Measurements from ENCODE around the gene CEP63. TPM values are rescaled to one million over a fixed set of nuclear protein-coding genes. Genes with fewer than 3 reads are reported as not detected.
A peak's percentile ranks its signal among the peaks of the same experiment; 100 is the strongest.

Gene CEP63
- total and polyA plus RNA-seq, 9 of the 15 experiments (the other 6 are each of a cell fraction or from before 2014, with no cell fraction given), result 5.1 to 17.8 (median 10.6) TPM

DNA sequence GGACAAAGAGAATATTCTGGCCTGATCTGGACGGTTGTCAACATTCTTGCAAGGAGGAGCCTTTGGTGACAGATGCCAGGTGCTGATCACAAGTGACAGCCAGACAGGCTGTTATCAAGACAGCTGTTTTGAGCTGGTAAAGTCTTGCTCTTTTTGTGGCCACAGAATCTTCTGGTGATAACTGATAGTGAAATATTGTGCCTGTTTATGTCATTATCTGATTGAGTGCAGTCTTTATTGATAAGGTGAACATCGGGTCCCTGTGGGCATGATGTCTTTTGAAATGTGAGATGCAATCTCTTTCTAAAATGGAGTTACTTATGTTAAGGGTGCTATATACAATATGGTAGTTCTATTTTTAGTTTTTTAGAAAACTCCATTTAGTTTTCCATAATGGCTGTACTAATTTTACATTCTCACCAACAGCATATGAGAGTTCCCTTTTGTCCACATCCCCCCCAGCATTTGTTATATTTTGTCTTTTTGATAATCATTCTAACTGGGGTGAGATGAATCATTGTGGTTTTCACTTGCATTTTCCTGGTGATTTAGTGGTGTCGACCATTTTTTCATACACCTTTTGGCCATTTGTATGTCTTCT lies 10.7 kb downstream of the CEP63 start (continued):
- TF ChIP-seq HEY1 (CRISPR knock-in tag; IDR thresholded peaks at IDR 0.05; ENCODE audit: borderline replicate concordance), result peak; percentile 54; the same call in 1 of the 2 replicates
- TF ChIP-seq ZNF41 (CRISPR knock-in tag; conservative IDR thresholded peaks at IDR 0.05), result peak; percentile 91
- TF ChIP-seq MTF1 (CRISPR knock-in tag; IDR thresholded peaks at IDR 0.05; ENCODE audit: borderline replicate concordance), result peak; percentile 73; the same call in 1 of the 2 replicates
- TF ChIP-seq TAF9B (IDR thresholded peaks at IDR 0.05; ENCODE audit: partially characterized antibody), result peak; percentile 57
- peak; percentile 63; the same call in 1 of the 2 replicates for TF ChIP-seq NFXL1 (CRISPR knock-in tag; IDR thresholded peaks at IDR 0.05)
- TF ChIP-seq ZNF324 (CRISPR knock-in tag; IDR thresholded peaks at IDR 0.05), result peak; percentile 68
- TF ChIP-seq ZNF239 (CRISPR knock-in tag; IDR thresholded peaks at IDR 0.05), result peak; percentile 88
- TF ChIP-seq, protein P1, sequence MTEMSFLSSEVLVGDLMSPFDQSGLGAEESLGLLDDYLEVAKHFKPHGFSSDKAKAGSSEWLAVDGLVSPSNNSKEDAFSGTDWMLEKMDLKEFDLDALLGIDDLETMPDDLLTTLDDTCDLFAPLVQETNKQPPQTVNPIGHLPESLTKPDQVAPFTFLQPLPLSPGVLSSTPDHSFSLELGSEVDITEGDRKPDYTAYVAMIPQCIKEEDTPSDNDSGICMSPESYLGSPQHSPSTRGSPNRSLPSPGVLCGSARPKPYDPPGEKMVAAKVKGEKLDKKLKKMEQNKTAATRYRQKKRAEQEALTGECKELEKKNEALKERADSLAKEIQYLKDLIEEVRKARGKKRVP (CRISPR knock-in tag; IDR thresholded peaks at IDR 0.05), result peak; percentile 84
- TF ChIP-seq TEAD4 (IDR thresholded peaks at IDR 0.05; ENCODE audit: low read length), result peak; percentile 97
- no peak for TF ChIP-seq TEAD4 (CRISPR knock-in tag; IDR thresholded peaks at IDR 0.05; ENCODE audit: borderline replicate concordance)
- TF ChIP-seq ZNF699 (CRISPR knock-in tag; IDR thresholded peaks at IDR 0.05; ENCODE audit: insufficient replicate concordance), result peak; percentile 64
- TF ChIP-seq, protein P2, sequence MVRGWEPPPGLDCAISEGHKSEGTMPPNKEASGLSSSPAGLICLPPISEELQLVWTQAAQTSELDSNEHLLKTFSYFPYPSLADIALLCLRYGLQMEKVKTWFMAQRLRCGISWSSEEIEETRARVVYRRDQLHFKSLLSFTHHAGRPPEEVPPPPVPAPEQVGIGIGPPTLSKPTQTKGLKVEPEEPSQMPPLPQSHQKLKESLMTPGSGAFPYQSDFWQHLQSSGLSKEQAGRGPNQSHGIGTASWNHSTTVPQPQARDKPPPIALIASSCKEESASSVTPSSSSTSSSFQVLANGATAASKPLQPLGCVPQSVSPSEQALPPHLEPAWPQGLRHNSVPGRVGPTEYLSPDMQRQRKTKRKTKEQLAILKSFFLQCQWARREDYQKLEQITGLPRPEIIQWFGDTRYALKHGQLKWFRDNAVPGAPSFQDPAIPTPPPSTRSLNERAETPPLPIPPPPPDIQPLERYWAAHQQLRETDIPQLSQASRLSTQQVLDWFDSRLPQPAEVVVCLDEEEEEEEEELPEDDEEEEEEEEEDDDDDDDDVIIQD (CRISPR knock-in tag; IDR thresholded peaks at IDR 0.05), result peak; percentile 79; the same call in 1 of the 2 replicates
- TF ChIP-seq, protein P3, sequence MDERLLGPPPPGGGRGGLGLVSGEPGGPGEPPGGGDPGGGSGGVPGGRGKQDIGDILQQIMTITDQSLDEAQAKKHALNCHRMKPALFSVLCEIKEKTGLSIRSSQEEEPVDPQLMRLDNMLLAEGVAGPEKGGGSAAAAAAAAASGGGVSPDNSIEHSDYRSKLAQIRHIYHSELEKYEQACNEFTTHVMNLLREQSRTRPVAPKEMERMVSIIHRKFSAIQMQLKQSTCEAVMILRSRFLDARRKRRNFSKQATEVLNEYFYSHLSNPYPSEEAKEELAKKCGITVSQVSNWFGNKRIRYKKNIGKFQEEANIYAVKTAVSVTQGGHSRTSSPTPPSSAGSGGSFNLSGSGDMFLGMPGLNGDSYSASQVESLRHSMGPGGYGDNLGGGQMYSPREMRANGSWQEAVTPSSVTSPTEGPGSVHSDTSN (CRISPR knock-in tag; IDR thresholded peaks at IDR 0.05; ENCODE audit: low read depth), result no peak
- TF ChIP-seq, protein P3 (tag; conservative IDR thresholded peaks at IDR 0.05; ENCODE audit: low read depth), result peak; percentile 74
- TF ChIP-seq HDAC1 (IDR thresholded peaks at IDR 0.05), result peak in 1 of 2 experiments; percentile 45; a peak in 1 of 4 replicates
- TF ChIP-seq HDAC3 (IDR thresholded peaks at IDR 0.05; ENCODE audit: borderline replicate concordance, partially characterized antibody), result peak; percentile 80
- TF ChIP-seq PML (IDR thresholded peaks at IDR 0.05; ENCODE audit: low read length), result peak; percentile 92
- TF ChIP-seq, protein P4, sequence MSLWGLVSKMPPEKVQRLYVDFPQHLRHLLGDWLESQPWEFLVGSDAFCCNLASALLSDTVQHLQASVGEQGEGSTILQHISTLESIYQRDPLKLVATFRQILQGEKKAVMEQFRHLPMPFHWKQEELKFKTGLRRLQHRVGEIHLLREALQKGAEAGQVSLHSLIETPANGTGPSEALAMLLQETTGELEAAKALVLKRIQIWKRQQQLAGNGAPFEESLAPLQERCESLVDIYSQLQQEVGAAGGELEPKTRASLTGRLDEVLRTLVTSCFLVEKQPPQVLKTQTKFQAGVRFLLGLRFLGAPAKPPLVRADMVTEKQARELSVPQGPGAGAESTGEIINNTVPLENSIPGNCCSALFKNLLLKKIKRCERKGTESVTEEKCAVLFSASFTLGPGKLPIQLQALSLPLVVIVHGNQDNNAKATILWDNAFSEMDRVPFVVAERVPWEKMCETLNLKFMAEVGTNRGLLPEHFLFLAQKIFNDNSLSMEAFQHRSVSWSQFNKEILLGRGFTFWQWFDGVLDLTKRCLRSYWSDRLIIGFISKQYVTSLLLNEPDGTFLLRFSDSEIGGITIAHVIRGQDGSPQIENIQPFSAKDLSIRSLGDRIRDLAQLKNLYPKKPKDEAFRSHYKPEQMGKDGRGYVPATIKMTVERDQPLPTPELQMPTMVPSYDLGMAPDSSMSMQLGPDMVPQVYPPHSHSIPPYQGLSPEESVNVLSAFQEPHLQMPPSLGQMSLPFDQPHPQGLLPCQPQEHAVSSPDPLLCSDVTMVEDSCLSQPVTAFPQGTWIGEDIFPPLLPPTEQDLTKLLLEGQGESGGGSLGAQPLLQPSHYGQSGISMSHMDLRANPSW (CRISPR knock-in tag; IDR thresholded peaks at IDR 0.05), result no peak
- 0 out of 2 replicates have a peak, but pooled peaks have one; percentile 44 for TF ChIP-seq ELF2 (CRISPR knock-in tag; IDR thresholded peaks at IDR 0.05)
